Osteoblast (primary cell): Measurements from ENCODE around the gene NUDT4. TPM values are rescaled to one million over a fixed set of nuclear protein-coding genes. Genes with fewer than 3 reads are reported as not detected.
"Not testable (repeated sequence)": the region's sequence is repeated elsewhere in the genome, so short reads cannot be mapped to it uniquely, and the experiment has no call there.

Experiments used
- DNase-seq: peaks from one replicate; pipeline ENCODE4 v3.0.0; 2011; ENCODE audit warnings: low spot score, mixed read lengths; ENCODE audit not compliant: insufficient read length; ENCODE audit errors: missing footprints
- H2AFZ ChIP-seq: 2 replicates; pipeline ENCODE4 v1.6.0; 2011; ENCODE audit warnings: mild to moderate bottlenecking, low read length
- H3K27ac ChIP-seq: 2 replicates; pipeline ENCODE4 v1.5.1; 2011; ENCODE audit warnings: mild to moderate bottlenecking, low read depth, low read length, moderate library complexity
- H3K27me3 ChIP-seq: 2 replicates; pipeline ENCODE4 v1.6.0; 2012; ENCODE audit warnings: mild to moderate bottlenecking, control low read depth, inconsistent platforms, low read length, moderate library complexity; ENCODE audit not compliant: insufficient read depth
- H3K36me3 ChIP-seq: 2 replicates; pipeline ENCODE4 v1.5.1; 2011; ENCODE audit warnings: mild to moderate bottlenecking, low read length, control low read depth, moderate library complexity; ENCODE audit not compliant: insufficient read depth
- H3K4me1 ChIP-seq: 2 replicates; pipeline ENCODE4 v1.5.1; 2011; ENCODE audit warnings: mild to moderate bottlenecking, low read length, control low read depth, moderate library complexity; ENCODE audit not compliant: insufficient read depth
- H3K4me2 ChIP-seq: 2 replicates; pipeline ENCODE4 v1.6.0; 2011; ENCODE audit warnings: mild to moderate bottlenecking, low read length; ENCODE audit not compliant: insufficient read depth
- H3K4me3 ChIP-seq: fragments of 200-600 bp; sonication (generic); 3 replicates; pipeline ENCODE4 v1.5.1; 2012; ENCODE audit warnings: mild to moderate bottlenecking, low read length, inconsistent platforms; ENCODE audit not compliant: insufficient read depth
- H3K79me2 ChIP-seq: 2 replicates; pipeline ENCODE4 v1.6.0; 2012; ENCODE audit warnings: mild to moderate bottlenecking, low read length, control low read depth, inconsistent platforms; ENCODE audit not compliant: insufficient read depth
- H3K9me3 ChIP-seq: 2 replicates; pipeline ENCODE4 v1.5.1; 2011; ENCODE audit warnings: low read depth, low read length, control low read depth
- H4K20me1 ChIP-seq: 2 replicates; pipeline ENCODE4 v1.6.0; 2012; ENCODE audit warnings: mild to moderate bottlenecking, low read length, control low read depth; ENCODE audit not compliant: insufficient read depth
- total RNA-seq: library from RNA; depleted of rRNA; stranded (reverse); fragments of >200 nt; gene quantifications from 2 replicates; pipeline ENCODE4 v1.2.3, GENCODE V29; 2012
- TF ChIP-seq, protein P1 (sequence below): IDR thresholded peaks from 2 replicates; pipeline ENCODE4 v1.5.1; 2011; ENCODE audit warnings: mild to moderate bottlenecking, low read depth, low read length, moderate library complexity; ENCODE audit errors: extremely low read depth

NUDT4 gene
- total RNA-seq, 1 donor, result 145 TPM

DNA sequence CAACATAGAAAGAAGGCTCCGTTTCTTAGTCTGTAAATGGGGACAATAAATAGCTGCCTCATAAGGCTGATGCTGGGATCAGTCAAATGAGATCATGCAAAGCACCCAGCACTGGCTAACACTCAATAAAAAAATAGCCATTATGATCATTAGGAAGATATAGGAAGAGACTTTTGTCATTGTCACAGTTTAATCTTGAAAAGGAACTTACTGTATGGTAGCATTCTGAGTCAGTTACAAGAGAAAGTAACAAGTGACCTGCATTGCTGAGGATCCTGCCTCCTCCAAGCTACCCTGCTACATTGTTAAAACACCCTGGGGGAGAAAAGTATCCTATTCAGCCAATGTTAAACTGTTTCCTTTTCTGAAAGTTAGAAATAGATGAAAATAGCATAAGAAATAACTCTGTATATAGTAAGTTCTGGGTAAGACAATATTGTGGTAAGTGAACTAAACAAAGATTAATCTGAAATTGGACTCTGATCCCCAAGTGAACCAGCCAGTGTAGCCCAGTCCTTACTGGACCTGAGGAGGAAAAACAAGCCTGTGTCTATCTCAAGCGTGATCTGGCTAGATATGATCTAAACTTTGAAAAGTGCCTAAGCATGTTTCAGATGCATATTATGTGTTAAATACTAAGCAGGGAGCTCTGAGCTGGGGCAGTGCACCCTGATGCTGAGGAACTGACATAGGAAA lies 3.6 kb upstream of the NUDT4 start:
- Histone ChIP-seq H3K4me3 (no peak overlapping the region), H3K4me2 (no peak overlapping the region), H3K27me3 (no peaks in the 10 kb centered on the region), H3K4me1 (peaks cover 15% of the 10 kb centered on the region), H3K9me3 (no peaks in the 10 kb centered on the region), H3K36me3 (no peaks in the 10 kb centered on the region), H2AFZ (no peak overlapping the region), H3K27ac (no peak overlapping the region), H4K20me1 (no peaks in the 10 kb centered on the region), H3K79me2 (peaks cover 9% of the 10 kb centered on the region)
- peak; percentile 17 for DNase-seq
- TF ChIP-seq, protein P1, sequence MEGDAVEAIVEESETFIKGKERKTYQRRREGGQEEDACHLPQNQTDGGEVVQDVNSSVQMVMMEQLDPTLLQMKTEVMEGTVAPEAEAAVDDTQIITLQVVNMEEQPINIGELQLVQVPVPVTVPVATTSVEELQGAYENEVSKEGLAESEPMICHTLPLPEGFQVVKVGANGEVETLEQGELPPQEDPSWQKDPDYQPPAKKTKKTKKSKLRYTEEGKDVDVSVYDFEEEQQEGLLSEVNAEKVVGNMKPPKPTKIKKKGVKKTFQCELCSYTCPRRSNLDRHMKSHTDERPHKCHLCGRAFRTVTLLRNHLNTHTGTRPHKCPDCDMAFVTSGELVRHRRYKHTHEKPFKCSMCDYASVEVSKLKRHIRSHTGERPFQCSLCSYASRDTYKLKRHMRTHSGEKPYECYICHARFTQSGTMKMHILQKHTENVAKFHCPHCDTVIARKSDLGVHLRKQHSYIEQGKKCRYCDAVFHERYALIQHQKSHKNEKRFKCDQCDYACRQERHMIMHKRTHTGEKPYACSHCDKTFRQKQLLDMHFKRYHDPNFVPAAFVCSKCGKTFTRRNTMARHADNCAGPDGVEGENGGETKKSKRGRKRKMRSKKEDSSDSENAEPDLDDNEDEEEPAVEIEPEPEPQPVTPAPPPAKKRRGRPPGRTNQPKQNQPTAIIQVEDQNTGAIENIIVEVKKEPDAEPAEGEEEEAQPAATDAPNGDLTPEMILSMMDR, result no peak

DNA sequence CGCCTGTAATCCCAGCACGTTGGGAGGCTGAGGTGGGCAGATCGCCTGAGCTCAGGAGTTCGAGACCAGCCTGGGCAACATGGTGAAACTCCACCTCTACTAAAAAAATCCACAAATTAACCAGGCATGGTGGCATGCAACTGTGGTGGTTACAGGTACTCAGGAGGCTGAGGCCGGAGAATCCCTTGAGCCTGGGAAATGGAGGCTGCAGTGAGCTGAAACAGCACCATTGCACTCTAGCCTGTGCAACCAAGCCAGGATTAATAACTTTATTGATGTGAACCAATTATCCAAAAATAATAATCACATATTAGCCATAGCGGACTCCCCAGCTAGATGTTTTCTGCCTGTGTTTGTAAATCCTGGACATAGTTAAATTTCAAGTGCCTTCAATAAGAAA lies 1.8 kb upstream of the NUDT4 start:
- no peaks in the 10 kb centered on the region for H3K36me3 ChIP-seq
- TF ChIP-seq, protein P1, result no peak
- peaks cover 27% of the 10 kb centered on the region for H3K79me2 ChIP-seq
- no peak overlapping the region for H3K27ac ChIP-seq
- peak overlapping the region; percentile 99 for H3K4me2 ChIP-seq
- no peaks in the 10 kb centered on the region for H3K27me3 ChIP-seq
- peak overlapping the region; percentile 81 for H3K4me3 ChIP-seq
- H3K4me1 ChIP-seq, result peaks cover 20% of the 10 kb centered on the region
- no peaks in the 10 kb centered on the region for H3K9me3 ChIP-seq
- H2AFZ ChIP-seq, result peak overlapping the region; percentile 99
- peaks cover 17% of the 10 kb centered on the region for H4K20me1 ChIP-seq
- DNase-seq, result no peak

DNA sequence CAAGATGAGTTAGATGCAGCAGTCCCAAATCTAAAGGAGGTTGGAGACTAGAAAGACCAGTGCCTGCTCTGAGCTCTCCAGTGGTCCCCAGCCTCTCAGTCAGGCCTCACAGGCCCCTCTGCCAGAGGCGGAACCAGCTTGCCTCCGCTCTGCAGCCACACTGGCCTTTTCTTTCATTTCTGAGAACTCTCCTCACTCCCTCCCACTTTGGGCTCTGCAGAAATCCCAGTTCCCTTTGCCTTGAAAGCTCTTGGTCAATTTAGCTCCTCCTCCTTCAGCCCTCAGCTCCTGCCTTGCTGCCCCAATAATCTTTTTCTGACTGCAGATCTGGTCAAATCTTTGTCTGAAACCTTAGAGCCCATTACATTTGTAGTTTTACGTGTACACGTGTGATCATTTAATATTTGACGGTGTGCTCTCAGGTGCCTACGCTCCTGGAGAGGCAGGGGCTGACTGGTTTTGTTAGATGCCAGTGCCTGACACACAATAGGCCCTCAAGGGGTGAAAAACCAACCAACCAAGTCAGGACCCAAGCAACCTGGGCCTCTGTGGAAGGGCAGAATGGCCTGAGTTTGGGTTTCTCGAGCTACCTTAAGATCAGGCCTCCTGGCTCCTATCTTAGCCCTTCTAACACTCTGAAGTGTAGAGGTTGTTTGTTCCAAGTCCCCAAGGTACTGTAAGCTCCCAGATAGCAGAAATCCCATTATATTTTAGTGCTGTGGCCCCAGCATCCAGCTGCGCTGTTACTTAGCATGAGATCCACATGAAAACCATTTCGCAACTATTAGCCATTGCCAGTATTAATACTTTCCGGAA lies 1.1 kb upstream of the NUDT4 start:
- Histone ChIP-seq H3K36me3 (no peaks in the 10 kb centered on the region), H3K4me3 (peak overlapping the region; percentile 81), H3K27ac (peak overlapping the region; percentile 81), H2AFZ (peak overlapping the region; percentile 99), H3K9me3 (no peaks in the 10 kb centered on the region), H3K4me1 (peaks cover 28% of the 10 kb centered on the region), H3K4me2 (peak overlapping the region; percentile 99), H3K79me2 (peaks cover 35% of the 10 kb centered on the region), H4K20me1 (peaks cover 24% of the 10 kb centered on the region), H3K27me3 (no peaks in the 10 kb centered on the region)
- TF ChIP-seq, protein P1, result no peak
- peak; percentile 89 for DNase-seq

DNA sequence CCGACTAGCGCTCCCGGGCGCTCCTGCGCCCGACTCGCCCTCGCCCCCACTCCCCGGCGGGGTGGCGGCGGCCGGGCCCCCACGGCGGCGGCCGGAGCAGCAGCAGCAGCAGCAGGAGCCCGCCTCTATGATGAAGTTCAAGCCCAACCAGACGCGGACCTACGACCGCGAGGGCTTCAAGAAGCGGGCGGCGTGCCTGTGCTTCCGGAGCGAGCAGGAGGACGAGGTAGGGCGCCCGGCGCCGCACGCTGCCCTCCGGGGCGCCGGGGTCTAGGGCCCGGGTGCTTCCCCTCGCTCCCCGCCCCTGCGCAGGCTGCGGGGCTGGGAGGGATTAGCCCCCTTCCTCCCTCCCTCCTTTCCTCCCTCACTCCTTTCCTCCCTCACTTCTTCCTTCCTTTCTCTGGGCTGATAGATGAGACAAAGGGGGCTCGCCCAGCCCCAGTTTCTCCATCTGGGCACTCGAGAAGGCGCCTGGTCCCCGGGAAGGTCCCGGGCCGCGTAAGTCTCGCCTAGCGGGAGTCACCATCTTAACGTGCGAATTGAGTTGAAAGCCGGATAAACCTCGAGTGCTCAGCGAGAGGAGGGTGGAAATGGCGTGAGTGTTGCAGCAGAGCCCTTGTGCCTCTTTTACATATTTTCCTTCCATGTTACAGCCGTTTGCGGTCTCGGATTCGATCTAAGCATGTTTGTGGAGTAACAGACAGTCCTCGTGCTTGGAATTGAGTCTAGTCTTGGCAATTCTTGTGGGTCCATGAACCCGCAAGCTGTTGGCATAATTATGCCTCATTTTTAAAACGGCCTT lies 672 bp downstream of the NUDT4 start:
- DNase-seq, result peak; percentile 90
- H3K79me2 ChIP-seq, result peaks cover 52% of the 10 kb centered on the region
- peak overlapping the region; percentile 16 for H2AFZ ChIP-seq

More for the DNA sequence above, 672 bp downstream of the NUDT4 start:
- Histone ChIP-seq H3K4me2 (peak overlapping the region; percentile 81), H3K4me1 (peaks cover 28% of the 10 kb centered on the region), H3K27ac (peak overlapping the region; percentile 94), H3K4me3 (peak overlapping the region; percentile 74), H4K20me1 (peaks cover 34% of the 10 kb centered on the region)
- not testable (repeated sequence) for H3K9me3 ChIP-seq, H3K27me3 ChIP-seq, H3K36me3 ChIP-seq
